IMR-90 (cell line): Measurements from ENCODE around the gene FPR3. TPM values are rescaled to one million over a fixed set of nuclear protein-coding genes. Genes with fewer than 3 reads are reported as not detected.

Experiments used
- ATAC-seq: fragments of 200-7000 bp; cut with Tn5 transposase; 2 replicates; pipeline ENCODE4 v1.9.1; 2020; ENCODE audit warnings: low read depth, mild to moderate bottlenecking, moderate library complexity
- BruUV-seq: library from RNA; stranded (reverse); fragments of 400-500 nt; replicated peaks from 2 replicates; lab custom pipeline; 2021; lab: Mats Ljungman, UMichigan
- CTCF ChIA-PET: fragments of 300-600 bp; formaldehyde crosslinking; extraction: SDS; loops from one replicate; lab custom pipeline; 2021; ENCODE audit warnings: antibody characterized with exemption; lab: Yijun Ruan, JAX
- POLR2A ChIA-PET: fragments of 300-600 bp; sonication (Branson Sonifier 250); formaldehyde crosslinking; loops from one replicate; lab custom pipeline; 2022; ENCODE audit warnings: antibody characterized with exemption; ENCODE audit not compliant: unreplicated experiment; lab: Charles Lee
- DNase-seq: peaks from one replicate; pipeline ENCODE4 v3.0.0; 2013
- H2AFZ ChIP-seq: replicated peaks from 2 replicates; pipeline ENCODE3; 2013; ENCODE audit warnings: low read length, mild to moderate bottlenecking; ENCODE audit not compliant: poor library complexity
- H2AK5ac ChIP-seq: 2 replicates; pipeline ENCODE4 v1.6.1; 2013; ENCODE audit warnings: low read depth, low read length, inconsistent platforms
- H2AK9ac ChIP-seq: replicated peaks from 2 replicates; pipeline ENCODE3; 2013; ENCODE audit warnings: mild to moderate bottlenecking, low read depth, low read length, moderate library complexity; ENCODE audit not compliant: poor library complexity
- H2BK120ac ChIP-seq: 2 replicates; pipeline ENCODE4 v1.6.1; 2013; ENCODE audit warnings: low read depth, low read length, inconsistent platforms
- H2BK15ac ChIP-seq: 3 replicates; pipeline ENCODE4 v1.6.1; 2013; ENCODE audit warnings: low read depth, low read length, inconsistent platforms
- H2BK20ac ChIP-seq: 2 replicates; pipeline ENCODE4 v1.6.1; 2013; ENCODE audit warnings: low read depth, mild to moderate bottlenecking, inconsistent platforms, low read length, moderate library complexity
- H2BK5ac ChIP-seq: 2 replicates; pipeline ENCODE4 v1.6.1; 2013; ENCODE audit warnings: mild to moderate bottlenecking, low read depth, low read length, inconsistent platforms; ENCODE audit not compliant: poor library complexity, severe bottlenecking
- H3K14ac ChIP-seq: replicated peaks from 2 replicates; pipeline ENCODE4 v1.6.1; 2013; ENCODE audit warnings: low read depth, low read length, inconsistent platforms
- H3K18ac ChIP-seq: 2 replicates; pipeline ENCODE4 v1.6.1; 2013; ENCODE audit warnings: low read depth, low read length, control low read depth
- H3K23ac ChIP-seq: 2 replicates; pipeline ENCODE4 v1.6.1; 2013; ENCODE audit warnings: low read depth, low read length, inconsistent platforms
- H3K27ac ChIP-seq: 2 replicates; pipeline ENCODE4 v1.5.1; 2013; ENCODE audit warnings: mild to moderate bottlenecking, control low read depth, low read length; ENCODE audit not compliant: insufficient read depth
- H3K27me3 ChIP-seq: 2 replicates; pipeline ENCODE4 v1.6.1; 2013; ENCODE audit warnings: low read length; ENCODE audit not compliant: control insufficient read depth, insufficient read depth
- H3K36me3 ChIP-seq: 2 replicates; pipeline ENCODE4 v1.6.1; 2013; ENCODE audit warnings: low read length, mixed read lengths; ENCODE audit not compliant: control insufficient read depth, insufficient read depth
- H3K4ac ChIP-seq: 2 replicates; pipeline ENCODE4 v1.6.1; 2013; ENCODE audit warnings: low read depth, low read length, inconsistent platforms
- H3K4me1 ChIP-seq: 2 replicates; pipeline ENCODE4 v1.6.1; 2013; ENCODE audit warnings: low read length, mixed read lengths; ENCODE audit not compliant: control insufficient read depth, insufficient read depth
- H3K4me2 ChIP-seq: 2 replicates; pipeline ENCODE4 v1.6.1; 2013; ENCODE audit warnings: low read depth, mild to moderate bottlenecking, control low read depth, low read length, moderate library complexity
- H3K4me3 ChIP-seq: 2 replicates; pipeline ENCODE4 v1.5.1; 2013; ENCODE audit warnings: low read depth, mild to moderate bottlenecking, control low read depth, low read length, moderate library complexity; ENCODE audit not compliant: insufficient read depth
- H3K56ac ChIP-seq: 2 replicates; pipeline ENCODE4 v1.6.1; 2013; ENCODE audit warnings: low read length, inconsistent platforms; ENCODE audit not compliant: insufficient read depth; ENCODE audit errors: extremely low read depth
- H3K79me1 ChIP-seq, 2 experiments: 2 replicates each; pipeline ENCODE4 v1.6.1; 2013; ENCODE audit warnings: low read length in 2 of 2, inconsistent platforms in 1 of 2, low read depth in 1 of 2
- H3K9ac ChIP-seq: 2 replicates; pipeline ENCODE4 v1.6.1; 2013; ENCODE audit warnings: low read depth, low read length, control low read depth
- H3K9me1 ChIP-seq: 2 replicates; pipeline ENCODE4 v1.6.1; 2013; ENCODE audit warnings: low read length, inconsistent platforms; ENCODE audit not compliant: insufficient read depth
- H3K9me3 ChIP-seq: 2 replicates; pipeline ENCODE4 v1.6.1; 2013; ENCODE audit warnings: low read length; ENCODE audit not compliant: control insufficient read depth, insufficient read depth
- H4K20me1 ChIP-seq: 2 replicates; pipeline ENCODE4 v1.6.1; 2013; ENCODE audit warnings: low read length, inconsistent platforms; ENCODE audit not compliant: insufficient read depth
- H4K5ac ChIP-seq: 2 replicates; pipeline ENCODE4 v1.6.1; 2013; ENCODE audit warnings: mild to moderate bottlenecking, low read depth, low read length, control low read depth
- H4K8ac ChIP-seq, 2 experiments: 2 replicates each; pipeline ENCODE4 v1.6.1; 2013; ENCODE audit warnings: low read depth in 2 of 2, low read length in 2 of 2, control low read depth in 1 of 2, inconsistent platforms in 1 of 2
- H4K91ac ChIP-seq: 2 replicates; pipeline ENCODE4 v1.6.1; 2013; ENCODE audit warnings: low read depth, low read length, inconsistent platforms; ENCODE audit not compliant: insufficient read depth
- BHLHE40 ChIP-seq: fragments of 150-350 bp; IDR thresholded peaks from 2 replicates; pipeline ENCODE4 v1.6.1; 2016; ENCODE audit warnings: mild to moderate bottlenecking, low read depth, low read length
- CEBPB ChIP-seq: IDR thresholded peaks from 2 replicates; pipeline ENCODE4 v1.6.1; 2012; ENCODE audit warnings: low read depth, low read length, improper control_type of control experiment
- CHD1 ChIP-seq: IDR thresholded peaks from 2 replicates; pipeline ENCODE4 v1.6.1; 2012; ENCODE audit warnings: low read depth, low read length, improper control_type of control experiment
- MAFK ChIP-seq: IDR thresholded peaks from 2 replicates; pipeline ENCODE4 v1.6.1; 2012; ENCODE audit warnings: low read depth, low read length, improper control_type of control experiment
- MXI1 ChIP-seq: IDR thresholded peaks from 2 replicates; pipeline ENCODE4 v1.6.1; 2012; ENCODE audit warnings: low read depth, mild to moderate bottlenecking, low read length, moderate library complexity, borderline replicate concordance
- NFE2L2 ChIP-seq: fragments of 150-350 bp; IDR thresholded peaks from 2 replicates; pipeline ENCODE4 v1.6.1; 2016; ENCODE audit warnings: low read depth, mild to moderate bottlenecking, low read length
- RCOR1 ChIP-seq: IDR thresholded peaks from 2 replicates; pipeline ENCODE4 v1.6.1; 2012; ENCODE audit warnings: mild to moderate bottlenecking, low read length, improper control_type of control experiment; ENCODE audit not compliant: insufficient replicate concordance
- RFX5 ChIP-seq: IDR thresholded peaks from 2 replicates; pipeline ENCODE4 v1.8.0; 2012; ENCODE audit warnings: low read depth, mild to moderate bottlenecking, low read length, moderate library complexity
- WGBS, 2 experiments: methylation state at CpG; one replicate each; pipeline versions ENCODE4 v1.1.5 to v1.1.7; 2013; ENCODE audit warnings: missing lambda C conversion rate in 2 of 2; ENCODE audit not compliant: insufficient read length in 1 of 2; ENCODE audit errors: extremely low coverage in 2 of 2; 5-methylcytosine and 5-hydroxymethylcytosine counted together
- dilution Hi-C: fragments of 300-500 bp; cut with HindIII; formaldehyde crosslinking; loops from one replicate; pipeline ENCODE4 v1.14.3; 2018; ENCODE audit warnings: low sequenced_read_pairs; ENCODE audit not compliant: unreplicated experiment
- in situ Hi-C: fragments of 300-500 bp; cut with MboI; formaldehyde crosslinking; loops from 3 replicates; pipeline ENCODE4 v1.14.3; 2019; ENCODE audit warnings: low sequenced_read_pairs, inconsistent platforms, mixed read lengths
- intact Hi-C: fragments of 100-400 bp; cut with micrococcal nuclease; formaldehyde crosslinking; loops from 2 replicates; pipeline ENCODE4 v1.10.0; 2022
- polyA plus RNA-seq, 3 experiments: library from polyadenylated mRNA; depleted of rRNA; stranded (reverse); fragments of >200 nt; gene quantifications; 2 replicates each; pipeline ENCODE4 v1.2.3, GENCODE V29; 2012; ENCODE audit warnings: low replicate concordance in 1 of 3
- total RNA-seq: library from RNA; depleted of rRNA; stranded (reverse); fragments of >200 nt; gene quantifications from 2 replicates; pipeline ENCODE4 v1.2.3, GENCODE V29; 2012
- TF ChIP-seq, protein P1 (sequence below): fragments of 150-350 bp; IDR thresholded peaks from 2 replicates; pipeline ENCODE4 v1.6.1; 2016; ENCODE audit warnings: low read depth, mild to moderate bottlenecking, low read length, moderate library complexity, borderline replicate concordance

FPR3 gene
- total and polyA plus RNA-seq, 2 of the 4 experiments (the other 2 are of a cell fraction): not detected

DNA sequence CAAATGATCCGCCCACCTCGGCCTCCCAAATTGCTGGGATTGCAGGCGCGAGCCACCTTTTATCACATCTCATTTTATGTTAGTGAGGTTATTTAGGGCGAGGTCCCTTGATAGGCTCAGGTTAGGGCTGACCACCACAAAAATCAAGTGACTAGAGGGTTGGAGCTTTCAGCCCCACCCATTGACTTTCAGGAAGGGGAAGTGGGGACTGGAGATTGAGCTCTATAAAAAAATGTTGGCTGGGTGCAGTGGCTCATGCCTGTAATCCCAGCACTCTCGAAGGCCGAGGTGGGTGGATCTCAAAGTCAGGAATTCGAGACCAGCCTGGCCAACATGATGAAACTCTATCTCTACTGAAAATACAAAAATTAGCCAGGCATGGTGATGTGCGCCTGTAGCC, 20.1 kb downstream of the FPR3 start:
- Histone ChIP-seq H4K5ac (no peak overlapping the region), H3K4me1 (no peaks in the 10 kb centered on the region), H3K79me1 (no peaks in the 10 kb centered on the region), H2AFZ (no peak overlapping the region), H3K4me3 (no peak overlapping the region), H3K27ac (no peak overlapping the region), H4K8ac (no peak overlapping the region), H2BK5ac (no peak overlapping the region), H3K23ac (no peak overlapping the region), H2BK120ac (no peak overlapping the region), H4K20me1 (no peaks in the 10 kb centered on the region), H3K9ac (no peak overlapping the region), H3K56ac (no peak overlapping the region), H3K9me1 (no peaks in the 10 kb centered on the region), H3K18ac (no peak overlapping the region), H3K36me3 (no peaks in the 10 kb centered on the region), H2AK9ac (no peak overlapping the region), H3K4ac (no peak overlapping the region), H2BK15ac (no peak overlapping the region), H3K9me3 (peaks cover 4% of the 10 kb centered on the region; the same call in 1 of the 2 replicates), H3K27me3 (no peaks in the 10 kb centered on the region), H4K91ac (no peak overlapping the region), H3K4me2 (no peak overlapping the region), H3K14ac (no peak overlapping the region), H2AK5ac (no peak overlapping the region), H2BK20ac (no peak overlapping the region)
- in situ Hi-C loops: no loop called here
- ATAC-seq (no peak), DNase-seq (no peak)
- WGBS, 2 experiments: no CpG with 5 or more reads among the region's 9 CpGs
- POLR2A ChIA-PET: no interaction called here
- CTCF ChIA-PET: no interaction called here
- dilution Hi-C loops: no loop called here
- BruUV-seq: no TSS peak
- TF ChIP-seq MAFK (no peak), NFE2L2 (no peak), CHD1 (no peak), BHLHE40 (no peak), RFX5 (no peak), RCOR1 (no peak), CEBPB (no peak), MXI1 (no peak)
- TF ChIP-seq, protein P1, sequence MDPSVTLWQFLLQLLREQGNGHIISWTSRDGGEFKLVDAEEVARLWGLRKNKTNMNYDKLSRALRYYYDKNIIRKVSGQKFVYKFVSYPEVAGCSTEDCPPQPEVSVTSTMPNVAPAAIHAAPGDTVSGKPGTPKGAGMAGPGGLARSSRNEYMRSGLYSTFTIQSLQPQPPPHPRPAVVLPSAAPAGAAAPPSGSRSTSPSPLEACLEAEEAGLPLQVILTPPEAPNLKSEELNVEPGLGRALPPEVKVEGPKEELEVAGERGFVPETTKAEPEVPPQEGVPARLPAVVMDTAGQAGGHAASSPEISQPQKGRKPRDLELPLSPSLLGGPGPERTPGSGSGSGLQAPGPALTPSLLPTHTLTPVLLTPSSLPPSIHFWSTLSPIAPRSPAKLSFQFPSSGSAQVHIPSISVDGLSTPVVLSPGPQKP: no peak
- intact Hi-C loops: no loop called here
